Activated CD4-positive, alpha-beta T cell treated with anti-CD3 and anti-CD28 coated beads, Interleukin-2, amount 10 ng/mL, durations not matched to agents 7 days and 5 days (primary cell): ENCODE results near the gene TPM1. TPM values are rescaled to one million over a fixed set of nuclear protein-coding genes. Genes with fewer than 3 reads are reported as not detected.

ENCODE experiments used
- CTCF ChIA-PET: fragments of 350-600 bp; sonication (Branson Sonifier 250); formaldehyde crosslinking; loops from one replicate; lab custom pipeline; 2021; ENCODE audit warnings: antibody characterized with exemption; lab: Charles Lee
- POLR2A ChIA-PET: fragments of 350-600 bp; sonication (Branson Sonifier 250); formaldehyde crosslinking; loops from one replicate; lab custom pipeline; 2021; ENCODE audit warnings: antibody characterized with exemption; lab: Charles Lee
- DNase-seq: peaks from one replicate; pipeline ENCODE4 v3.0.0-alpha.2; 2020
- H3K27ac Mint-ChIP-seq: one replicate; pipeline ENCODE4 v1.8.0; 2021; ENCODE audit warnings: mild to moderate bottlenecking, moderate library complexity, mixed read lengths
- H3K27me3 Mint-ChIP-seq: one replicate; pipeline ENCODE4 v1.8.0; 2021; ENCODE audit warnings: mixed read lengths
- H3K36me3 Mint-ChIP-seq: one replicate; pipeline ENCODE4 v1.8.0; 2021; ENCODE audit warnings: low read depth, mixed read lengths
- H3K4me1 Mint-ChIP-seq: one replicate; pipeline ENCODE4 v1.8.0; 2021; ENCODE audit warnings: mixed read lengths
- H3K4me3 Mint-ChIP-seq: one replicate; pipeline ENCODE4 v1.8.0; 2021; ENCODE audit warnings: mild to moderate bottlenecking, moderate library complexity, mixed read lengths
- H3K9me3 Mint-ChIP-seq: one replicate; pipeline ENCODE4 v1.8.0; 2021; ENCODE audit warnings: mixed read lengths
- total RNA-seq, 2 experiments: library from RNA; stranded (reverse); gene quantifications; one replicate each; pipeline ENCODE4 v1.2.3, GENCODE V29; 2021

Gene TPM1
- total RNA-seq, 2 experiments from 2014 or later, result 4.0 to 4.5 TPM

GRCh38 chr15:63038926-63039673 is 3.4 kb upstream of the TPM1 start:
- CTCF ChIA-PET, result interaction anchor here (1.2 kb wide), 1 partner anchor 9 kb away, joined by 6 read pairs; no protein-coding TSS in a partner anchor
- Mint-ChIP-seq H3K27me3 (peaks cover 60% of the 10 kb centered on the region), H3K36me3 (no peaks in the 10 kb centered on the region), H3K9me3 (no peaks in the 10 kb centered on the region), H3K27ac (no peak overlapping the region), H3K4me1 (peaks cover 6% of the 10 kb centered on the region), H3K4me3 (no peak overlapping the region)
- POLR2A ChIA-PET, result no interaction called here
- no peak for DNase-seq

- POLR2A ChIA-PET, result no interaction called here
- H3K27me3 Mint-ChIP-seq, result peaks cover 67% of the 10 kb centered on the region
Measured at GRCh38 chr15:63039811-63040210, 2.7 kb upstream of the TPM1 start.

GRCh38 chr15:63040509-63040908 is 2.0 kb upstream of the TPM1 start:
- Mint-ChIP-seq H3K27ac (no peak overlapping the region), H3K4me3 (no peak overlapping the region), H3K27me3 (peaks cover 71% of the 10 kb centered on the region), H3K36me3 (no peaks in the 10 kb centered on the region), H3K4me1 (peaks cover 6% of the 10 kb centered on the region), H3K9me3 (no peaks in the 10 kb centered on the region)
- CTCF ChIA-PET, result no interaction called here
- DNase-seq, result no peak
- POLR2A ChIA-PET, result no interaction called here

More at GRCh38 chr15:63039811-63040210, 2.7 kb upstream of the TPM1 start:
- Mint-ChIP-seq H3K36me3 (no peaks in the 10 kb centered on the region), H3K27ac (no peak overlapping the region), H3K9me3 (no peaks in the 10 kb centered on the region), H3K4me3 (no peak overlapping the region), H3K4me1 (peaks cover 6% of the 10 kb centered on the region)
- CTCF ChIA-PET, result interaction anchor here (1.2 kb wide), 1 partner anchor 9 kb away, joined by 6 read pairs; no protein-coding TSS in a partner anchor
- DNase-seq, result no peak

- no peak for DNase-seq
- Mint-ChIP-seq H3K36me3 (no peaks in the 10 kb centered on the region), H3K4me1 (peaks cover 6% of the 10 kb centered on the region), H3K27me3 (peaks cover 76% of the 10 kb centered on the region), H3K27ac (no peak overlapping the region), H3K9me3 (no peaks in the 10 kb centered on the region), H3K4me3 (no peak overlapping the region)
- ChIA-PET CTCF (no interaction called here), POLR2A (no interaction called here)
Measured at GRCh38 chr15:63040954-63041353, 1.6 kb upstream of the TPM1 start.

- CTCF ChIA-PET, result interaction anchor here (0.6 kb wide), 1 partner anchor 551 kb away, joined by 3 read pairs; no protein-coding TSS in a partner anchor
- POLR2A ChIA-PET, result no interaction called here
Measured at GRCh38 chr15:63041402-63041973, 1.1 kb upstream of the TPM1 start.

GRCh38 chr15:63042877-63043334 is 359 bp downstream of the TPM1 start:
- H3K36me3 Mint-ChIP-seq, result no peaks in the 10 kb centered on the region
- H3K4me1 Mint-ChIP-seq, result peaks cover 11% of the 10 kb centered on the region
- no peak overlapping the region for H3K27ac Mint-ChIP-seq
- ChIA-PET CTCF (no interaction called here), POLR2A (no interaction called here)
- no peak for DNase-seq
- peaks cover 91% of the 10 kb centered on the region for H3K27me3 Mint-ChIP-seq
- H3K9me3 Mint-ChIP-seq, result no peaks in the 10 kb centered on the region
- H3K4me3 Mint-ChIP-seq, result peak overlapping the region; percentile 59

More at GRCh38 chr15:63041402-63041973, 1.1 kb upstream of the TPM1 start:
- no peak overlapping the region for H3K4me3 Mint-ChIP-seq
- no peaks in the 10 kb centered on the region for H3K36me3 Mint-ChIP-seq
- H3K9me3 Mint-ChIP-seq, result no peaks in the 10 kb centered on the region
- peaks cover 79% of the 10 kb centered on the region for H3K27me3 Mint-ChIP-seq
- peaks cover 6% of the 10 kb centered on the region for H3K4me1 Mint-ChIP-seq
- no peak for DNase-seq
- H3K27ac Mint-ChIP-seq, result no peak overlapping the region

- Mint-ChIP-seq H3K27me3 (peaks cover 88% of the 10 kb centered on the region), H3K4me1 (peaks cover 12% of the 10 kb centered on the region), H3K9me3 (no peaks in the 10 kb centered on the region), H3K27ac (no peak overlapping the region), H3K36me3 (no peaks in the 10 kb centered on the region), H3K4me3 (peak overlapping the region; percentile 59)
- ChIA-PET CTCF (interaction anchor here (0.6 to 1.3 kb wide), 2 partner anchors 9 to 1352 kb away, joined by 3 read pairs; no protein-coding TSS in a partner anchor), POLR2A (no interaction called here)
- no peak for DNase-seq
Measured at GRCh38 chr15:63043335-63044076, 959 bp downstream of the TPM1 start.

GRCh38 chr15:63044077-63044644 is 1.6 kb downstream of the TPM1 start:
- ChIA-PET CTCF (interaction anchor here (0.6 to 1.3 kb wide), 2 partner anchors 9 to 1352 kb away, joined by 3 read pairs; no protein-coding TSS in a partner anchor), POLR2A (no interaction called here)
- H3K27me3 Mint-ChIP-seq, result peaks cover 89% of the 10 kb centered on the region
- H3K4me3 Mint-ChIP-seq, result no peak overlapping the region
- no peak overlapping the region for H3K27ac Mint-ChIP-seq
- H3K36me3 Mint-ChIP-seq, result no peaks in the 10 kb centered on the region
- DNase-seq, result no peak
- peaks cover 16% of the 10 kb centered on the region for H3K4me1 Mint-ChIP-seq
- H3K9me3 Mint-ChIP-seq, result no peaks in the 10 kb centered on the region

- Mint-ChIP-seq H3K9me3 (no peaks in the 10 kb centered on the region), H3K4me1 (peaks cover 23% of the 10 kb centered on the region), H3K27ac (no peak overlapping the region), H3K4me3 (no peak overlapping the region), H3K27me3 (peaks cover 86% of the 10 kb centered on the region), H3K36me3 (no peaks in the 10 kb centered on the region)
- POLR2A ChIA-PET, result no interaction called here
- CTCF ChIA-PET, result interaction anchor here (0.8 to 1.3 kb wide), 2 partner anchors 8 to 50 kb away, joined by 3 read pairs; no protein-coding TSS in a partner anchor
- DNase-seq, result no peak
Measured at GRCh38 chr15:63044645-63045464, 2.3 kb downstream of the TPM1 start.

- Mint-ChIP-seq H3K27ac (no peak overlapping the region), H3K4me3 (no peak overlapping the region), H3K9me3 (no peaks in the 10 kb centered on the region), H3K4me1 (peaks cover 26% of the 10 kb centered on the region), H3K27me3 (peaks cover 80% of the 10 kb centered on the region), H3K36me3 (no peaks in the 10 kb centered on the region)
- ChIA-PET CTCF (interaction anchor here (0.8 kb wide), 1 partner anchor 49 kb away, joined by 3 read pairs; no protein-coding TSS in a partner anchor), POLR2A (no interaction called here)
- DNase-seq, result no peak
Measured at GRCh38 chr15:63045465-63045840, 2.9 kb downstream of the TPM1 start.

GRCh38 chr15:63045879-63046278 is 3.3 kb downstream of the TPM1 start:
- no peak overlapping the region for H3K4me3 Mint-ChIP-seq

More at GRCh38 chr15:63045879-63046278, 3.3 kb downstream of the TPM1 start:
- ChIA-PET POLR2A (no interaction called here), CTCF (interaction anchor here (3.0 kb wide), 1 partner anchor 42 kb away, joined by 14 read pairs; no protein-coding TSS in a partner anchor)
- H3K9me3 Mint-ChIP-seq, result no peaks in the 10 kb centered on the region
- peaks cover 76% of the 10 kb centered on the region for H3K27me3 Mint-ChIP-seq
- no peak overlapping the region for H3K27ac Mint-ChIP-seq
- DNase-seq, result no peak
- no peaks in the 10 kb centered on the region for H3K36me3 Mint-ChIP-seq
- peaks cover 26% of the 10 kb centered on the region for H3K4me1 Mint-ChIP-seq
